ENCODE measurements around the gene STXBP1.

The STXBP1 gene

DNA sequence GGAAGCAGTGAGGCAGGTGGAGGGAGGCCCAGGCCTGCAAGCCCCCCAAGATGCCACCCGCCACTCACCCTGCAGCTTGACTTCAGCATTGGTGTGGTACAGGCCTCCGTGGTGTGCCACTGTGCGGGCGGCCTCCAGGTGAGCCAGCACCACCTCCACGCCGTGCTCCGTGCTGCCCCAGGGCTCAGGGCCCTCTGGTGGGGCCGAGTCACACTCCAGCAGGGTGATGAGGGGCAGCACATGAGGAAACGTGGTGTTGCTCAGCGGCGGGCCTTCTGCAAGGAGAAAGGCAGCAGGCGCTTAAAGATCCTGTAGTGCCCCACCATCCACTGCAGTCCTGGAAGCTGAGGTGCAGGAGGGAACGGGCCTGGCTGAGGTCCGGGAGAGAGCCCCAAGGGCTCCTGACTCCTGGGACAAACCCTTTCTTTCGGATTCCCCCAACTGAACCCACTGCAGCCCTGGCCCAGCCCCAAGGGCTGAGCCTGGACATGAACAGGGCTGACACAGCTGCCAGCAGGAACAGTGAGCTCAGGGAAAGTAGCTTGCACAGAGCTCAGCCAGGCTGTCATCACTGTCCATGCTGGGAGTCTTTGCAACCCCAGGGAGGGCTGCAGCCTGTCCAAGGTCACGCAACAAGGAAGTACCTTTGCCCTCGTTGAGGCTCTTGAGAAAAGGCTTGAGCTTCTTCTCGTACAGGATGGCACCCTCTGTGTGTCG, 127.7 kb downstream of the STXBP1 start:
- peak; percentile 29 for DNase-seq

DNA sequence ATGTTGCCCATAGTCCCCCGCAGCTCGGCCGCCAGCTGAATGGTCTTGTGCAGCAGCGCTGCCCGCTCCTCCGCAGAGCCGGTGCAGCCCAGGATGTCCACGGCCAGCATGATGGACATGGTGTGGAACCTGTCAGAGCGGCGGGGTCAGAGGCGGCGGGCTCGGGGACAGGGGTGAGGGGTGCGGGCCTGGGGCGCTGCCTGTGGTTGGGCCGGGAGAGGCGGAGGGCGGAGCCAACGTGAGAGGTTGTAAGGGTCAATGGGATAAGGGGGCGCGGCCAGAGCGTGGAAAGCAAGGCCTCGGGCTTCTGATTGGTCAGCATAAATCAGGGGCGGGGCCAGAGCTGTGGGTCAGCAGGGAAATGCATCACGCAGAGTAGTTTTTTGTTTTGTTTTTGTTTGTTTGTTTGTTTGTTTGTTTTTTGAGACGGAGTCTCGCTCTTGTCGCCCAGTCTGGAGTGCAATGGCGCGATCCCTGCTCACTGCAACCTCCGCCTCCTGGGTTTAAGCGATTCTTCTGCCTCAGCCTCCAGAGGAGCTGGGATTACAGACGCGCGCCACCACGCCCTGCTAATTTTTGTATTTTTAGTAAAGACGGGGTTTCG, 129.9 kb downstream of the STXBP1 start:
- DNase-seq, result peak; percentile 94

All from DMS53 (cell line).